HG03159 (cell line): ENCODE data around the gene COL19A1.
"Not testable (repeated sequence)": the region's sequence is repeated elsewhere in the genome, so short reads cannot be mapped to it uniquely, and the experiment has no call there.

Experiments used
- ATAC-seq: cut with Tn5 transposase; IDR thresholded peaks from one replicate; pipeline ENCODE4 v1.9.1; 2021; ENCODE audit warnings: mild to moderate bottlenecking, moderate library complexity; ENCODE audit not compliant: unreplicated experiment

Gene COL19A1

GRCh38 chr6:69894578-69895347, 28.4 kb downstream of the COL19A1 start:
- ATAC-seq = no peak

DNA sequence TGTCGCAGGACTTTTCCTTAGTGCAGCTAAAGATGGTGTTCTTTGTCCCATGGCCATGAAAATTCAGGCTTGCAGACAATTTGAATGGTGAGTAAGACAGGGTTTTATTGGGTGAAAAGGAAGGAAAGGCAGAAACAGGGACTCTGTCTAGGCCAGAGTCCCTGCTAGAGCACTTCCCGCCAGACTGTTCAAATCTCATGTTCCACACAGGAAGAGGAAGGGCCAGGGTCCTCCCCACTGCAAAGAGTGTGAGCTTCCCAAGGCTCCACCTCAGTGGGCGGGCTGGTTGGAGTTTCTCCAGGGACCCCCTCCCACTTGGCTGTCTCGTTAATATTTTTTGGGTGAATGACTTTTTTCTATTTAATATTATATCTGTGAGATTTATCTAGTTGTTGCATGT, 29.0 kb downstream of the COL19A1 start:
- ATAC-seq = no peak

GRCh38 chr6:69900869-69901268, 34.5 kb downstream of the COL19A1 start:
- ATAC-seq = no peak

GRCh38 chr6:69901361-69901760, 35.0 kb downstream of the COL19A1 start:
- ATAC-seq = no peak

DNA sequence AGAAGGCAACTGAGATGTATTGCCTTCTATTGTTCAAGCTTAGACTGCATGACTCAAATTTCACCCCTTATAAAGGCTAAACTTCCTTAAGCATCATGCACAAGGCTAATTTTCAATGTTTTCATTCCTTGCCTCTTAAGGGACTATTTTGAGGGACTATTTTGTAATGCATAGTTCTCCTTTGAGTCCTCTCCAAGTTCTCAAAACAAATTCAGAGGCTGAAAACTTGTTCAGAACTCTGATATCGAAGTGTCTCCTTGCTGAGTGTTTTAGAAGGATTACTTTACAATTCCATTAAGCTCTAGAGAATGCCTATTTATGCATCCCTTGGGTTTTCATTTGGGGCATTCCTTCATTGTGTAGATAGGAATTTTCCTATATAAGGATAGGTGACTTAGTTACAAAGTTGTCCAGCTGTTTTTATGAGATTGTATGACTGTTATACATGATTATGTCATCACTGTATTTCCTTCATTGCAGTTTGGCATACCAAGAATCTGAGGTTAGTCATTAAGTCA, 41.7 kb downstream of the COL19A1 start:
- ATAC-seq = no peak

- ATAC-seq = no peak
These were observed 47.0 kb downstream of the COL19A1 start for GRCh38 chr6:69913361-69913760.

GRCh38 chr6:69914015-69914485, 47.7 kb downstream of the COL19A1 start:
- no peak for ATAC-seq

DNA sequence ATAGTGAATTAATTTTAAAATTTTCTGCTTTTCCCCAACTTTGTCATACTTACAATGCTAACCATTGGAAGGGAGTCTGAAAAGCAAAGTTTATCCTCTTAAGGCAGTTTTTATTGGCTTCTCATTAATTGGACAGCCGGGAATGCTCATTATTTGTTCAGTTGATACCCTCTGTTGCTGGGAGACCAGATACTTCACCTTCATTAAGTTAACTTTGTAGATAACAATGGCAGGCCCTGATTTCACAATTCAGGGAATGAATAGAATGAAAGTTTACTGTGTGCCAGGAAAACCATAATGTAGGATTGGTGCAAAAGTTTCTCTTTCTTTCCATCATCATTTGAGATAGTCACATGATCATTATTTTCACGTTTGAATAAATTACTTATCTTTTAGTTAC, 49.0 kb downstream of the COL19A1 start:
- ATAC-seq = no peak

DNA sequence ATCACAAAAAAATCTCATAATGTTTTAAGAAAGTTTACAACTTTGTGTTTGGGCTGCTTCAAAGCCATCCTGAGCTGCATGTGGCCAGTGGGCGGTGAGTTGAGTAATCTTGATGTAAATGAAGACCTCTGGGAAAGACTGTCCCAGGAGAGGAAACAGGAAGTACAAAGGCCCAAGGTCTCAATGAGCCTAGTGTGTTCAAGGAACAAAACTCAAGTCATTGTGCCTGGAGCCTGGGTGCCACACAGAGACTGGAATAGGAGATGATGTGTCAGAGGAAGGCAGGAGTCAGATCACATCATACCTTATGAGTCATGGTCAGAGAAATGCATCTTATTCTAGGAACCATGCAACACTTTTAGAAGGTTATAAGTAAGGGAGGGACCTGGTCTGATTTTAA, 51.5 kb downstream of the COL19A1 start:
- ATAC-seq = peak; percentile 74

GRCh38 chr6:69918813-69919475, 52.6 kb downstream of the COL19A1 start:
- no peak for ATAC-seq

- not testable (repeated sequence) for ATAC-seq
These were observed 54.7 kb downstream of the COL19A1 start for GRCh38 chr6:69921066-69921465.

- ATAC-seq = not testable (repeated sequence)
These were observed 55.3 kb downstream of the COL19A1 start for GRCh38 chr6:69921611-69922010.

- no peak for ATAC-seq
These were observed 60.4 kb downstream of the COL19A1 start for GRCh38 chr6:69926745-69927144.

GRCh38 chr6:69933239-69933638, 66.9 kb downstream of the COL19A1 start:
- ATAC-seq = no peak

DNA sequence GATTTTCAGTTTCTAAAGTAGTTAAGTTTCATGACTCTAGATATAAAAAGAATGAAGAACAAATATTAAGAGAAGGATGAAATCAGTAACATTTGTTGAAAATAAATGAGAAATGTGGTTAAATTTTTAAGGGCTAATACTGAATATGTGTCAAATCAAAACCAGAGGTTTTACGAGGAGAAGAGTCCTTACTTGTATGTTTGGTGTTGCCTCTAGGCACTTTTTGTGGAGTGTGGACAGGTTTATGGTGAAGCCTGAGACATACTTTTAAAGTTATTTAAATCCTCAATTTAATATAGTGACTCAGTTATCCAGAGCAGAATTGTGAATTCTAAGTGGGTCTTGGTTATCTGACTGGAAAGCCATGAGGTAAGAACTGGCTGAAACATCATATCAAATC, 68.7 kb downstream of the COL19A1 start:
- no peak for ATAC-seq

DNA sequence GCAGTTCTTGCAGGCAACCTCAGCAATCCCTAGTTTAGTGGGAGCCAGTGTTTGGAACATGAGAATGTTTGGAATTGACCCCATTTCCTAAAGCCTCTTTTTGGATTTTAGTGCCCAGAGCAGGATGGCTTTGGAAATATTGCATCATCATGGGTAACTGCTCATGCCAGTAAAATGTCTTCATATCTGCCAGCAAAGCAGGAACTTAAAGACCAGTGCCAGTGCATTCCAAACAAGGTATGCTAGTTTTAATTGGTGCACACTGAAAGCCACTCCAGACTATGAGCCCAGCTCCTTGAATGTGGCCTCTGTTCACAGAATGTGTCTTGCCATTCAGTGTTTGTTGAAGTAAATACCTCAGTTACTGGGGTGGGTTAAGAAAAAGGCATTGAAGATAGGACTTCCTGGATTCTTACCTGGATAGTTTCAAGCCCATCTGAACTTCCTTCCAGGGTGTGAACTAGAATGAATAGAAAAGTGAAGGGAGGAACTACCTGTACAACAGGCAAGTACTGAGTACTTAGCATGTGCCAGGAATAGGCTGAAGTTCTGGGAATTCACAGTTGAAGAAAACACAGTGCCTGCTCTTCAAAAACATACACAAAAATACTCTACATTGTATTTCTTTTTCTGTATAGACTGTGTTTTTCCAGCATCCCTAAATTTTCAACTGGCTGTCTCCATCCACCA, 70.5 kb downstream of the COL19A1 start:
- no peak for ATAC-seq

DNA sequence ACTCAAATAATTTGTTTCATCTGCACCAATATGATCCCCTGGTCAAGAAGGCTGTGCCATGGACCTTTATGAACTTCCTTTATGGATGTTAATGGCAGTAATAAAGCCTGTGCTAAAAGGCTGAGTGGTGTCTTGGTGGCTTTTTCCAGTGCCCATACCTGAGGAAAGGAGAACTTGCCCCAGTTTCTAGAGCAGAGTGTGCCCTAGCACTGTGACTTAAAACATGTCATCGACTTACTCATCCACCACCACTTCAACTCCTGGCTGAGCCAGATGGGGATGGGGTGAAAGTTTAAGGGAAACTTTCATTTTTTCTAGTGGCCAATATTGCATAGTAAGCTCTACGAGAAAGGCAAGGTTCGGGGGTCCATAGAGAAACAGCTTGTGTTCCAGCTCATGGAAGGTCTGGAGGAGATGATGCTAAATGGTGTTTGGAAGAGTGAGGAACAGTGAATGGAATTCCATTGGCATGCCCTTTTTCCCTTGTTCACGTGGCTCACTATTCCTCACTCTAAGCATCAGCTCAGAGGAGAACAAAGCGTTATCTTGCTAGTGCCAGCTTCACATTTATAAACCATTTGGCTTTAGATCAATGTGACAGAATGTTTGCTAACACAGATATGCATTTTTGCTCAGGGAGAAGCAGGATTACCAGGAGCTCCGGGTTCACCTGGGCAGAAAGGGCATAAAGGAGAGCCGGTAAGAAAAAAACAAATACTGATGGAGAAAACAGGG, 71.2 kb downstream of the COL19A1 start:
- ATAC-seq = no peak

- no peak for ATAC-seq
These were observed 76.1 kb downstream of the COL19A1 start for GRCh38 chr6:69942485-69942884.

GRCh38 chr6:69945192-69945591, 78.8 kb downstream of the COL19A1 start:
- ATAC-seq = no peak

DNA sequence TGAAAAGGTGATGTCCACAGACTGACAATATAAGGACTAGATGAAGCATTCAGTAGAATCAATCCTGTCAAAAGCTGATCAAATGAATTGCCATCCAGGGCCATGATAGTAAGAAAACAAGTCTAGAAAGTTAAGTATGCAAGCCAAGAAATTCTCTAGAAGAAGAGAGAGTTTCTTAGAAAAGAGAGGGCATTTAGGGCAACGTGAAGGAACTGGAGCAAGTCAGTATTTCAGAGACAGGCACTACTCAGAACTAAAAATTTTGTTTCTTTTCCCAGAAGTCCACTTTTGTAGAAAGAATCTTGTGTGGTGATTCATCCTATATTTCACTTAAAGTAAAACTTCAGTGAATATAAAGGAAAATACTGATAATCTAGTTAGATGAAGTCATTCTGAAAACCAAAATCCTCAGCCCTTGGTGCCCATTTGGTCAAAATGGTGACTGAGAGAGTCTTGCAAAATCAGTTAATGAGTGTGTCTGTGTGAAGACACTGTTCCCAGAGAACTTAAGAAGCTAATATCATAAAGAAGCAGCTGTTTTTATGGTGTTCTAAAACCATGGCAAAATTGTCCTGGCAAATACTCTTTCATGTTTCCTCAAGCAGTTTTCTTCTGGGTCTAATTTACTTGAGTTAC, 82.2 kb downstream of the COL19A1 start:
- no peak for ATAC-seq
